Measurements from ENCODE around the gene ANKS1B. TPM values are rescaled to one million over a fixed set of nuclear protein-coding genes. Genes with fewer than 3 reads are reported as not detected.

ANKS1B gene
- total and polyA plus RNA-seq, 4 donors, result 0.03 to 3.4 (median 0.53) TPM

DNA sequence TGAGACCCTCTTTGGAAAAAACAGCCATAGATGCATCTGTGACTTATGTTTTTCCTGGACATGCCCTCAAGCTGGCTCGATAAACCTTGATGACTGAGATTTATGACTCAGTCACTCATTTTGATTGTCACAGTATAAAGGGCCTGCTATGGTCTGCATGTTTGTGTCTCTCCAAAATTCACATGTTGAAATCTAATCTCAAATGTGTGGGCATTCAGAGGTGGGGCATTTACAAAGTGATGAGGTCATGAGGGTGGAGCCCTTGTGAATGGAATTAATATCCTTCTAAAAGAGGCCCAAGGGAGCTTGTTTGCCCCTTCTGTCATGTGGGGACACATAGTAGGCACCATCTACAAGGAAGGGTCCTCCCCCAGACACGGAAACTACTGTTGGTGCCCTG, 966.8 kb downstream of the ANKS1B start (continued):
- TF ChIP-seq, protein P1, sequence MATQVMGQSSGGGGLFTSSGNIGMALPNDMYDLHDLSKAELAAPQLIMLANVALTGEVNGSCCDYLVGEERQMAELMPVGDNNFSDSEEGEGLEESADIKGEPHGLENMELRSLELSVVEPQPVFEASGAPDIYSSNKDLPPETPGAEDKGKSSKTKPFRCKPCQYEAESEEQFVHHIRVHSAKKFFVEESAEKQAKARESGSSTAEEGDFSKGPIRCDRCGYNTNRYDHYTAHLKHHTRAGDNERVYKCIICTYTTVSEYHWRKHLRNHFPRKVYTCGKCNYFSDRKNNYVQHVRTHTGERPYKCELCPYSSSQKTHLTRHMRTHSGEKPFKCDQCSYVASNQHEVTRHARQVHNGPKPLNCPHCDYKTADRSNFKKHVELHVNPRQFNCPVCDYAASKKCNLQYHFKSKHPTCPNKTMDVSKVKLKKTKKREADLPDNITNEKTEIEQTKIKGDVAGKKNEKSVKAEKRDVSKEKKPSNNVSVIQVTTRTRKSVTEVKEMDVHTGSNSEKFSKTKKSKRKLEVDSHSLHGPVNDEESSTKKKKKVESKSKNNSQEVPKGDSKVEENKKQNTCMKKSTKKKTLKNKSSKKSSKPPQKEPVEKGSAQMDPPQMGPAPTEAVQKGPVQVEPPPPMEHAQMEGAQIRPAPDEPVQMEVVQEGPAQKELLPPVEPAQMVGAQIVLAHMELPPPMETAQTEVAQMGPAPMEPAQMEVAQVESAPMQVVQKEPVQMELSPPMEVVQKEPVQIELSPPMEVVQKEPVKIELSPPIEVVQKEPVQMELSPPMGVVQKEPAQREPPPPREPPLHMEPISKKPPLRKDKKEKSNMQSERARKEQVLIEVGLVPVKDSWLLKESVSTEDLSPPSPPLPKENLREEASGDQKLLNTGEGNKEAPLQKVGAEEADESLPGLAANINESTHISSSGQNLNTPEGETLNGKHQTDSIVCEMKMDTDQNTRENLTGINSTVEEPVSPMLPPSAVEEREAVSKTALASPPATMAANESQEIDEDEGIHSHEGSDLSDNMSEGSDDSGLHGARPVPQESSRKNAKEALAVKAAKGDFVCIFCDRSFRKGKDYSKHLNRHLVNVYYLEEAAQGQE (IDR thresholded peaks at IDR 0.05), result no peak
- TF ChIP-seq HNF4G (IDR thresholded peaks at IDR 0.05) (no peak), TAF1 (conservative IDR thresholded peaks at IDR 0.05) (no peak), YY1 (IDR thresholded peaks at IDR 0.05) (no peak)

DNA sequence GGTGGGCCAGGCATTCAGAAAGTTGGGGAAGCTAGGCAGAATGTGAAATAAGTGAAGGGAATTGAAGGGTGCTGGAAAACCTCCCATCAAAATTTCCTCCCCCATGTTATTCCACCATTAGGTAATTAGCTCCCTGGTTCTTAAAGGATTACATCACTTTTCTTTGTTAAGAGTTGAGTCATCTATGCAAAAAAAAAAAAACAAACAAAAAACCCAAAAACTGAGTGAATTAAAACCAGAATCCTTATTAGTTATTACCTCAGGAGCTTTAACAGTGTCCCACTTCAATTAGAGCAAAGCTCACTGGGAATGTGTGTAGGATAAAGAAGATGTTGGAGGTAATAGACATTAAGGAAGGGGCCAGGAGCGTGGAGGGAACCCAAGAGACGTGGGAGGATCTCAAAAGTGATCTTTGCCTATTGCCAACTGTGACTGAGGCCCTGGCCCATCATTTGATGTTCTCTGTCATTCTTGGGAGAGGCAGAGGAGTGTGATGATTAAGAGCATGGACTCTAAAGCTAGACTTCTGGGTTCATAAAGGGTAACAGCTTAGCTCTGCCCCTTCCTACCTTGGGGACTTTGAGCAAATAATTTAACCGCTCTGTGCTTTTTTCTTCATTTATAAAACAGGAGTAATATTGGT, 975.0 kb downstream of the ANKS1B start:
- Histone ChIP-seq H3K27me3 (ENCODE audit: control insufficient read depth in 4 of 4, insufficient read depth in 4 of 4, low read length in 3 of 4) (peaks cover 0 to 5% (median 0%) of the 10 kb centered on the region in 4 donors), H3K9ac (ENCODE audit: low read depth in 1 of 2, low read length in 2 of 2) (no peak overlapping the region), H3K27ac (ENCODE audit: low read depth in 1 of 2, low read length in 2 of 2) (no peak overlapping the region), H3K36me3 (ENCODE audit: control insufficient read depth in 4 of 4, insufficient read depth in 3 of 4, low read depth in 1 of 4, low read length in 3 of 4) (no peaks in the 10 kb centered on the region), H3K4me1 (ENCODE audit: control insufficient read depth in 4 of 4, insufficient read depth in 4 of 4, low read length in 3 of 4) (no peaks in the 10 kb centered on the region), H3K4me3 (ENCODE audit: low read depth in 1 of 3, low read length in 3 of 3) (no peak overlapping the region), H3K9me3 (ENCODE audit: control insufficient read depth in 4 of 4, low read length in 3 of 4) (no peaks in the 10 kb centered on the region)
- 76% methylated on average over 3 of the region's 3 CpGs for WGBS
- TF ChIP-seq CTCF (IDR thresholded peaks at IDR 0.05; ENCODE audit: low read depth, low read length, missing input control) (no peak), TAF1 (conservative IDR thresholded peaks at IDR 0.05) (no peak), SP1 (IDR thresholded peaks at IDR 0.05) (no peak), RAD21 (IDR thresholded peaks at IDR 0.05) (no peak), RXRA (IDR thresholded peaks at IDR 0.05) (no peak), HNF4G (IDR thresholded peaks at IDR 0.05) (no peak), GABPA (IDR thresholded peaks at IDR 0.05 in 1 of 2, conservative IDR thresholded peaks at IDR 0.05 in 1 of 2) (no peak), EGR1 (IDR thresholded peaks at IDR 0.05; ENCODE audit: low read depth in 2 of 2) (no peak), MAX (IDR thresholded peaks at IDR 0.05) (no peak), YY1 (IDR thresholded peaks at IDR 0.05) (no peak), HNF4A (conservative IDR thresholded peaks at IDR 0.05) (no peak), FOXA1 (IDR thresholded peaks at IDR 0.05) (no peak), NR2F2 (IDR thresholded peaks at IDR 0.05) (no peak)
- TF ChIP-seq, protein P1 (IDR thresholded peaks at IDR 0.05), result no peak
- TF ChIP-seq, protein P2, sequence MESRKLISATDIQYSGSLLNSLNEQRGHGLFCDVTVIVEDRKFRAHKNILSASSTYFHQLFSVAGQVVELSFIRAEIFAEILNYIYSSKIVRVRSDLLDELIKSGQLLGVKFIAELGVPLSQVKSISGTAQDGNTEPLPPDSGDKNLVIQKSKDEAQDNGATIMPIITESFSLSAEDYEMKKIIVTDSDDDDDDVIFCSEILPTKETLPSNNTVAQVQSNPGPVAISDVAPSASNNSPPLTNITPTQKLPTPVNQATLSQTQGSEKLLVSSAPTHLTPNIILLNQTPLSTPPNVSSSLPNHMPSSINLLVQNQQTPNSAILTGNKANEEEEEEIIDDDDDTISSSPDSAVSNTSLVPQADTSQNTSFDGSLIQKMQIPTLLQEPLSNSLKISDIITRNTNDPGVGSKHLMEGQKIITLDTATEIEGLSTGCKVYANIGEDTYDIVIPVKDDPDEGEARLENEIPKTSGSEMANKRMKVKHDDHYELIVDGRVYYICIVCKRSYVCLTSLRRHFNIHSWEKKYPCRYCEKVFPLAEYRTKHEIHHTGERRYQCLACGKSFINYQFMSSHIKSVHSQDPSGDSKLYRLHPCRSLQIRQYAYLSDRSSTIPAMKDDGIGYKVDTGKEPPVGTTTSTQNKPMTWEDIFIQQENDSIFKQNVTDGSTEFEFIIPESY (IDR thresholded peaks at IDR 0.05), result no peak
- DNase-seq (ENCODE audit: low spot score), result no peak
